Cardiac muscle cell (in vitro differentiated cells and primary cell): ENCODE data around the gene FGFBP2. TPM values are rescaled to one million over a fixed set of nuclear protein-coding genes. Genes with fewer than 3 reads are reported as not detected.
A peak's percentile ranks its signal among the peaks of the same experiment; 100 is the strongest.
"Not testable (repeated sequence)": the region's sequence is repeated elsewhere in the genome, so short reads cannot be mapped to it uniquely, and the experiment has no call there.

Experiments
- DNase-seq, 2 donors: peaks; one replicate each; pipeline versions ENCODE4 v3.0.0 to v3.0.0-alpha.2; 2010 to 2017; ENCODE audit warnings: low read depth in 1 of 2, low spot score in 1 of 2
- H3K27ac ChIP-seq: fragments of 200-600 bp; sonication (generic); 2 replicates; pipeline ENCODE4 v1.5.1; 2016
- H3K27me3 ChIP-seq: fragments of 200-600 bp; sonication (generic); 2 replicates; pipeline ENCODE4 v1.6.0; 2016; ENCODE audit warnings: control low read depth
- H3K36me3 ChIP-seq: fragments of 200-600 bp; sonication (generic); 2 replicates; pipeline ENCODE4 v1.5.1; 2016; ENCODE audit warnings: control low read depth
- H3K4me1 ChIP-seq: fragments of 200-600 bp; sonication (generic); 2 replicates; pipeline ENCODE4 v1.8.1; 2017; ENCODE audit warnings: low read depth, mild to moderate bottlenecking, mixed run types
- H3K4me3 ChIP-seq: fragments of 200-600 bp; sonication (generic); 2 replicates; pipeline ENCODE4 v1.5.1; 2016; ENCODE audit warnings: mild to moderate bottlenecking
- H3K9me3 ChIP-seq: fragments of 200-600 bp; sonication (generic); 2 replicates; pipeline ENCODE4 v1.5.1; 2017; ENCODE audit warnings: low read depth, mild to moderate bottlenecking, control low read depth
- polyA plus RNA-seq: library from polyadenylated mRNA; unstranded; fragments of >200 nt; fragmentation: Nextera tagmentation; extraction: Ambion mirVana; gene quantifications from 2 replicates; pipeline ENCODE4 v1.2.1, GENCODE V29; 2016
- total RNA-seq: library from RNA; depleted of rRNA; stranded (reverse); fragments of >200 nt; gene quantifications from 2 replicates; pipeline ENCODE4 v1.2.3, GENCODE V29; 2016
- TF ChIP-seq, protein P1 (sequence below): IDR thresholded peaks from 2 replicates; pipeline ENCODE4 v1.5.1; 2012; ENCODE audit warnings: low read depth, mild to moderate bottlenecking, low read length

FGFBP2 gene
- total and polyA plus RNA-seq, 2 experiments from 2014 or later: not detected

- peak; percentile 22 to 96 for DNase-seq
- Histone ChIP-seq H3K27me3 (no peaks in the 10 kb centered on the region), H3K9me3 (no peaks in the 10 kb centered on the region), H3K36me3 (no peaks in the 10 kb centered on the region), H3K4me1 (no peaks in the 10 kb centered on the region), H3K4me3 (no peak overlapping the region), H3K27ac (no peak overlapping the region)
- TF ChIP-seq, protein P1, sequence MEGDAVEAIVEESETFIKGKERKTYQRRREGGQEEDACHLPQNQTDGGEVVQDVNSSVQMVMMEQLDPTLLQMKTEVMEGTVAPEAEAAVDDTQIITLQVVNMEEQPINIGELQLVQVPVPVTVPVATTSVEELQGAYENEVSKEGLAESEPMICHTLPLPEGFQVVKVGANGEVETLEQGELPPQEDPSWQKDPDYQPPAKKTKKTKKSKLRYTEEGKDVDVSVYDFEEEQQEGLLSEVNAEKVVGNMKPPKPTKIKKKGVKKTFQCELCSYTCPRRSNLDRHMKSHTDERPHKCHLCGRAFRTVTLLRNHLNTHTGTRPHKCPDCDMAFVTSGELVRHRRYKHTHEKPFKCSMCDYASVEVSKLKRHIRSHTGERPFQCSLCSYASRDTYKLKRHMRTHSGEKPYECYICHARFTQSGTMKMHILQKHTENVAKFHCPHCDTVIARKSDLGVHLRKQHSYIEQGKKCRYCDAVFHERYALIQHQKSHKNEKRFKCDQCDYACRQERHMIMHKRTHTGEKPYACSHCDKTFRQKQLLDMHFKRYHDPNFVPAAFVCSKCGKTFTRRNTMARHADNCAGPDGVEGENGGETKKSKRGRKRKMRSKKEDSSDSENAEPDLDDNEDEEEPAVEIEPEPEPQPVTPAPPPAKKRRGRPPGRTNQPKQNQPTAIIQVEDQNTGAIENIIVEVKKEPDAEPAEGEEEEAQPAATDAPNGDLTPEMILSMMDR: no peak
These were observed 42.0 kb downstream of the FGFBP2 start for GRCh38 chr4:15920723-15921591.

DNA sequence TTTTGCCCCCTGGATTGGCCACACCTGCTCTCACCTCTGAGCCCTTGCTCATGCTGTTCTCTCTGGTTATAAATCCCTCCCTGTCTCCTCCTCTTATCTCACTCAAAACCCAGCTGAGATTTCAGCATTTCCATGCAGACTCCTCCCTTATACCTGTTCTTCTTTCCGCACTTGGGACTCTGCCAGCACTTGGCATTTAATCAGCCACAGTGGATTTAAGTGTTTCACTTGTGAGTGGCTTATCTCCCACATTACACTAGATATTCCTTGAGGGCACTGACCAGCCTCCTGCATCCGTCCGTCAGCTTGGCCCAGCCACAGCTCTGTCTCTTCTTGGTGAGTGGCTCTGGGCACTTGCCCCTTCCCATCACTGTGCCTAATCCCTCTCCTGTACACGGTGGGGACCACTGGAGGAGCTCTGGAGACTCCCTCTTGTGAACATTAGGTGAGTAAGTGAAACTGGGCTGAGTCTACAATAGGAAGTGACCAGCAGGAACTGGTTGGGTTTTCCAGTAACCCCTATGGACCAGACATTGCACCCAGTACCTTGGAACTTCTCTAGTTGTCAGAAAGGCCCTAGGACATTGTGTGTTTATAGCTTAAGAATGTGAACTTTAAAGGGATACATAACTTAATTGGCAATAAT, 44.4 kb downstream of the FGFBP2 start:
- TF ChIP-seq, protein P1: no peak
- no peaks in the 10 kb centered on the region for H3K4me1 ChIP-seq
- no peaks in the 10 kb centered on the region for H3K36me3 ChIP-seq
- peak in 1 of 2 donors; percentile 25 for DNase-seq
- H3K9me3 ChIP-seq: no peaks in the 10 kb centered on the region
- no peak overlapping the region for H3K27ac ChIP-seq
- no peak overlapping the region for H3K4me3 ChIP-seq
- no peaks in the 10 kb centered on the region for H3K27me3 ChIP-seq

- H3K27me3 ChIP-seq: no peaks in the 10 kb centered on the region
- DNase-seq: no peak
- no peaks in the 10 kb centered on the region for H3K9me3 ChIP-seq
- H3K4me1 ChIP-seq: no peaks in the 10 kb centered on the region
- no peaks in the 10 kb centered on the region for H3K36me3 ChIP-seq
- no peak overlapping the region for H3K27ac ChIP-seq
- H3K4me3 ChIP-seq: no peak overlapping the region
- TF ChIP-seq, protein P1: no peak
These were observed 45.7 kb downstream of the FGFBP2 start for GRCh38 chr4:15917297-15917696.

GRCh38 chr4:15916358-15916757, 46.6 kb downstream of the FGFBP2 start:
- H3K4me3 ChIP-seq, H3K36me3 ChIP-seq, DNase-seq, H3K9me3 ChIP-seq, H3K27ac ChIP-seq, H3K27me3 ChIP-seq, H3K4me1 ChIP-seq: not testable (repeated sequence)

GRCh38 chr4:15914736-15915135, 48.2 kb downstream of the FGFBP2 start:
- no peak for DNase-seq
- H3K27me3 ChIP-seq: no peaks in the 10 kb centered on the region
- no peaks in the 10 kb centered on the region for H3K9me3 ChIP-seq
- no peaks in the 10 kb centered on the region for H3K4me1 ChIP-seq
- TF ChIP-seq, protein P1: no peak
- no peak overlapping the region for H3K4me3 ChIP-seq
- no peak overlapping the region for H3K27ac ChIP-seq
- no peaks in the 10 kb centered on the region for H3K36me3 ChIP-seq

GRCh38 chr4:15914291-15914690, 48.7 kb downstream of the FGFBP2 start:
- no peak overlapping the region for H3K27ac ChIP-seq
- no peaks in the 10 kb centered on the region for H3K36me3 ChIP-seq
- H3K9me3 ChIP-seq: no peaks in the 10 kb centered on the region
- H3K4me3 ChIP-seq: no peak overlapping the region
- TF ChIP-seq, protein P1: no peak
- H3K27me3 ChIP-seq: no peaks in the 10 kb centered on the region
- no peak for DNase-seq
- no peaks in the 10 kb centered on the region for H3K4me1 ChIP-seq
